ENCODE results near the gene GPR141. TPM values are rescaled to one million over a fixed set of nuclear protein-coding genes. Genes with fewer than 3 reads are reported as not detected.

GPR141 gene
- not detected in 2 replicates for total RNA-seq

GRCh38 chr7:37683246-37684120 lies at the start of gene GPR141:
TSS of gene GPR141 (plus strand) at chr7:37683766. CDS start at chr7:37740394, 56,628 bp downstream.
- DNase-seq (ENCODE audit: low read depth), result peak; percentile 90

GRCh38 chr7:37635346-37635745 lies 48.2 kb upstream of the GPR141 start:
- DNase-seq (ENCODE audit: low read depth), result no peak

GRCh38 chr7:37642028-37642540 lies 41.5 kb upstream of the GPR141 start:
- DNase-seq (ENCODE audit: low read depth), result peak; percentile 11

DNA sequence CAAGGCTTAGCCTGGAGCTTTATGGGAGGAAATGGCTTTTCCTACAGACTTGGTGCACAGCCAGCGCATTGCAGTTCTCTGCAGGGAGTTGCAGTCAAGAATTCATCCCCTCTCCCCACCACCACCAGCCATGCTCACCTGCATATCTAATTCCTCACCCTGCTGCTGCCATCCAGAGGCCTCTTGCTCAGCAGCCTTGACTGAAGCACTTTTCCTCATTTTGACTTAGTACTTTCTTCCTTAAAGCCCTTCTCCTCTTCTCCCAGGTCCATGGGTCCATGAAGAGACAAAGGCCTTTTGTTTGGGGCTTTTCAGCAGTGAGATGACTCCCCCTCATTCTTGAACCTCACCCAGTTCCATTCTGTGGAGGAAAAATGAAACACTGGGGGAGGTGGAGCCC lies 39.7 kb upstream of the GPR141 start:
- peak; percentile 4 for DNase-seq (ENCODE audit: low read depth)

DNA sequence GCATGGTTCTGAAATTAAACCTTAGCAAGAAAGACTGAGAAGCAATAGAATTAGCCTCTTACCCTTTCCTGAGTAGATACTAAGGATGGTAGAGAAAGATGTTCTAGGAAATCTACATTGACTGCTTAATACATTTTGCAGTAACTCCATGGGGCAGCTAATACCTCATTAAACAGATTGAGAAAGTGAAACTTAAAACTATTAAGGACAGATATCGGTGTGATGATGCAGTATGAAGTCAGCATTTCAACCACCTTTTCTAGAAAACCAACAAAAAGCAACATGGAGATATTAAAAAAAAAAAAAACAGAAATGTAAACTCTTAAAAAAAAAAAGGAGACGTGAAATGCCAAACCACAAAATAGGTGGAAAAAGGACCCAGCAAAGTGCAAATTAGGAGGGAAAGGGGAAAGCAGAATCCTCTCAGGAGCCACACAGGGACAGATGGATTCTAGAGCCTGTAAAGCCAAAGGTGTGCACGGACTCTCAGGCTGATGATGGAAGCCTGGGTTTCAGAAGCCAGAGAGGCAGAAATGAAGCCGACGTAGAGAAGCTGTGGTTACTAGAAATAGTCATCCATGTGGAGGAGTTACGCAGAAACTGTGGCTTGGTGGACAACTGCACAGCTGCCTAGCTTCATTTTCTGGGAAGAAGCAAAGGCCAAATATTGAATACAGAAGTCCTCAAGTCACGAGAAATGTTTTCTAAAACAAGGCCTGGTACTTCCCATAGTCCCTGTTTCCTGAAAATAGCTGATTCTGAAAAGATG lies 38.1 kb upstream of the GPR141 start:
- no peak for DNase-seq (ENCODE audit: low read depth)

GRCh38 chr7:37656913-37657530 lies 26.5 kb upstream of the GPR141 start:
- no peak for DNase-seq (ENCODE audit: low read depth)

GRCh38 chr7:37657816-37658215 lies 25.8 kb upstream of the GPR141 start:
- DNase-seq (ENCODE audit: low read depth), result no peak

- no peak for DNase-seq (ENCODE audit: low read depth)
Observed at GRCh38 chr7:37659971-37660565, 23.5 kb upstream of the GPR141 start.

GRCh38 chr7:37660614-37661013 lies 23.0 kb upstream of the GPR141 start:
- no peak for DNase-seq (ENCODE audit: low read depth)

DNA sequence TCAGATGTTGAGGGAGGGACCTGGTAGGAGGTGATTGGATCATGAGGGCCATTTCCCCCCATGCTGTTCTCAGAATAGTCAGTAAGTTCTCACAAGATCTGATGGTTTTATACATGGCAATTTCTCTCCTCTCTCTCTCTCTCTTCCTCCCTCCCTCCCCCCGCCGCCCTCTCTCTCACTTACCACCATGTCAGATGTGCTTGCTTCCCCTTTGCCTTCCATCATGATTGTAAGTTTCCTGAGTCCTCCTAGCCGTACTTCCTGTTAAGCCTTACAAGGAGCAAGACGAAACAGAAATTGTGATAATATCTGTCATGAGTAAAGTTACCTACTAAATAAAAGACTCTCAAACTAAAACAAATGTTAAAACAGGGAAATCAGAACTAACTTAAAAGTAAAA lies 19.9 kb upstream of the GPR141 start:
- DNase-seq (ENCODE audit: low read depth), result no peak

GRCh38 chr7:37665352-37666022 lies 18.1 kb upstream of the GPR141 start:
- DNase-seq (ENCODE audit: low read depth), result no peak

GRCh38 chr7:37666026-37666799 lies 17.4 kb upstream of the GPR141 start:
- DNase-seq (ENCODE audit: low read depth), result peak; percentile 76

DNA sequence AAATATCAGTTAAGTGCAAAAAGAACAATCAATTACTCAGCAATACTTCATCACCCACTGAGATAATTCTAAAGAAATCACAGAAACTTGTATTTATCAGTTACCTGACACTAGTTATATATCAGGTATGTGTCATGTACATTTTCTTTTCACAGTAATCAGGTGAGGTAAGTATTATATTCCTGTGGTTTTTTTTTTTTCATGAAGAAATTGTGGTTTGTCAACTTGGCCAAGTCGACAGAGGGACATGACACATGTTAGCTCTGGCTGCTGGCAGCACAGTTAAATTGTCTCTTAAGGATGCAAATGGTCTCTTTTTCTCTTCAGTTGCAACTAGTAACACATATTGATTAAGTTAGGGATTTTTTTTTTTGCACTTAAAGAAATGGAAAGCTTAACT lies 13.7 kb upstream of the GPR141 start:
- no peak for DNase-seq (ENCODE audit: low read depth)

- DNase-seq (ENCODE audit: low read depth), result peak; percentile 2
Observed at GRCh38 chr7:37670436-37670835, 13.1 kb upstream of the GPR141 start.

DNA sequence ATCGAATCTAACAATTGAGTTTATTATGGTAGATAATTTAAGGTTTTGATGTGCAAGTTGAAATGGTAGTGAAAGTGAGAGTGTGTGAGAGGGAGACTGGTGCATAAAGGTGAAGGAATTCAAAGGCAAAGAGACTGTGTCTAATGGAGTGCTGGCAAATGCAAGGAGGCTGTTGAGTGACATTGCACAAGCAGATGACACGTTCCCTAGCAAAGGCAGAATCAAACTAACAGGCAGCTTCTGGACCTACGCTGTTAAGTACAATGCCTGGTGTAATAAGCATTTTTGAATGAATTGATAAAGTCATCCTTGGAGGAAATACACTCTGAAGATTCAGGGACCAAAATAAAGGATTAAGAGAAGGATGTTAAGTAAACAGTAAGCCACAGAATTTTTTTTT lies 11.7 kb upstream of the GPR141 start:
- DNase-seq (ENCODE audit: low read depth), result no peak

DNA sequence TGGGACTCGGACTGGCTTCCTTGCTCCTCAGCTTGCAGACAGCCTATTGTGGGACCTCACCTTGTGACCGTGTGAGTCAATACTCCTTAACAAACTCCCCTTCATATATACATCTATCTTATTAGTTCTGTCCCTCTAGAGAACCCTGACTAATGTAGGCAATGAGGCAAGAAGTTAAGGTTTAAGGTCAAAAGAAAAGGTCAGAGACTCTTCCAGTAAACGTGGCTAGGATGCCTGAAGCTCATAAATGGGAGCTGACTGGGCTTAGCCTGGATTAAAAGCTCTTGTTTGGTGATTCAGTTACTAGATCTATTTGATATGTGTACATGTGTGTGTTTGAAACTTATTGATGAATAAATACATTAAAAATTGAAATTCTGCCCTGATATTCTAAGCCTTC lies 10.6 kb upstream of the GPR141 start:
- peak; percentile 19 for DNase-seq (ENCODE audit: low read depth)

GRCh38 chr7:37673523-37673922 lies 10.0 kb upstream of the GPR141 start:
- DNase-seq (ENCODE audit: low read depth), result no peak

GRCh38 chr7:37674531-37674930 lies 9.0 kb upstream of the GPR141 start:
- DNase-seq (ENCODE audit: low read depth), result no peak

DNA sequence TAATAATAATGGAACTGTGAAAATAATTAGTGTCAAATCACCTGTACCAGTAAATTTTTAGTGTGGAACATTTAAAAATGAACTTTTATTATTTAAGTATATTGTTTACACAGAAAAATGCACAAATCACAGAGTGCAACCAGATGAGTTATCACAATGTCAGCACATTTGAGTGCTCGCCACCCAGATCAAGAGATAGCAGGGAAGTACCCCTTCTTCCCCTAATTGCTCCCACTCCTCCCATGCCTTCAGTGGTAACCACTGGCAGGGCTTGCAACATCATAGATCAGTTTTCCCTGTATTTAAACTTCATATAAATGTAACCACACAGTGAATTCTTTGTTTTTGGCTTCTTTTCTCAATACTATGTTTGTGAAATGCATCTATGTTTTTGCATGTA lies 7.8 kb upstream of the GPR141 start:
- no peak for DNase-seq (ENCODE audit: low read depth)

GRCh38 chr7:37684927-37685326 lies 1.4 kb downstream of the GPR141 start:
- no peak for DNase-seq (ENCODE audit: low read depth)
